Fibroblast of villous mesenchyme (primary cell): ENCODE measurements around the gene ARL6IP4. TPM values are rescaled to one million over a fixed set of nuclear protein-coding genes. Genes with fewer than 3 reads are reported as not detected.

ENCODE experiments used
- DNase-seq: peaks from one replicate; pipeline ENCODE4 v3.0.0-alpha.2; 2010; ENCODE audit warnings: low read depth
- H3K4me3 ChIP-seq: 2 replicates; pipeline ENCODE4 v1.5.1; 2011; ENCODE audit warnings: low read depth, mild to moderate bottlenecking, low read length
- small RNA-seq: library from RNA; depleted of rRNA; stranded (forward); fragments of <200 nt; gene quantifications from one replicate; pipeline ENCODE3, GENCODE V24; 2012
- total RNA-seq: library from RNA; depleted of rRNA; stranded (reverse); fragments of >200 nt; gene quantifications from 2 replicates; pipeline ENCODE4 v1.2.3, GENCODE V29; 2012
- TF ChIP-seq, protein P1 (sequence below): IDR thresholded peaks from 2 replicates; pipeline ENCODE4 v1.5.1; 2012; ENCODE audit warnings: low read depth, mild to moderate bottlenecking, low read length; ENCODE audit not compliant: insufficient read depth

ARL6IP4 gene
- total RNA-seq, 1 donor: 117 TPM

DNA sequence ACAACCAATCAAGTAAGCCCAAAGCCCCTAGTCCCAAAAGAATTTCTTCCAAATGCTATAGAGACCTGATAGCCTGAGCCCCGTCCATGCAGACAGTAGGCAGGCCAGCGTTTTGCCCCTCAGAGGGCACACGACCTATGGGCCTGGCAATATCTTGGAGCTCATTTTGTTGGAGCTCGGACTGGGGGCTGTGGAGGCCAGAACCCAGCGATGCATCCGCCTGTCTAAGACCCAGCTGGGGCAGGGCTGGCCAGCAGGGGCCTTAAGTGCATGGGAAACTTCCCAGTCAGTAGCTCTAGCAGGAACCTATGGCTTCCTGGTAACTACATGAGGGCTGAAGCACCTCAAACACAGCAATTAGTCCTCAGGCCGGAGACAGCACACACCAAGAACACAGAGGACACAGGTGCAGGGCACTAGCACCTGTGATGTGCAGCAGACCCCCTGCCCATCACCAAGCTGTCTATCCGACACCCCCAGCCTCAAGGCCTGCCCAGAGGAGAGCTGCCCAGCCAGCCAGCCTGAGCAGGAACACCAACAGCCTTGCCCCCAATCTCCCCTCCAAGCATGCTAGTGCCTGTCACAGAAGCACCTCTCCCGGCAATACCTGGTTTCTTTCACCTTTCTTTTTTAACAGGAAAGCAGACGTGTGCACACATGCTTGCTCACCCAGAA lies 50.8 kb downstream of the ARL6IP4 start:
- DNase-seq: no peak
- no peak overlapping the region for H3K4me3 ChIP-seq

More for the DNA sequence above, 50.8 kb downstream of the ARL6IP4 start:
- TF ChIP-seq, protein P1, sequence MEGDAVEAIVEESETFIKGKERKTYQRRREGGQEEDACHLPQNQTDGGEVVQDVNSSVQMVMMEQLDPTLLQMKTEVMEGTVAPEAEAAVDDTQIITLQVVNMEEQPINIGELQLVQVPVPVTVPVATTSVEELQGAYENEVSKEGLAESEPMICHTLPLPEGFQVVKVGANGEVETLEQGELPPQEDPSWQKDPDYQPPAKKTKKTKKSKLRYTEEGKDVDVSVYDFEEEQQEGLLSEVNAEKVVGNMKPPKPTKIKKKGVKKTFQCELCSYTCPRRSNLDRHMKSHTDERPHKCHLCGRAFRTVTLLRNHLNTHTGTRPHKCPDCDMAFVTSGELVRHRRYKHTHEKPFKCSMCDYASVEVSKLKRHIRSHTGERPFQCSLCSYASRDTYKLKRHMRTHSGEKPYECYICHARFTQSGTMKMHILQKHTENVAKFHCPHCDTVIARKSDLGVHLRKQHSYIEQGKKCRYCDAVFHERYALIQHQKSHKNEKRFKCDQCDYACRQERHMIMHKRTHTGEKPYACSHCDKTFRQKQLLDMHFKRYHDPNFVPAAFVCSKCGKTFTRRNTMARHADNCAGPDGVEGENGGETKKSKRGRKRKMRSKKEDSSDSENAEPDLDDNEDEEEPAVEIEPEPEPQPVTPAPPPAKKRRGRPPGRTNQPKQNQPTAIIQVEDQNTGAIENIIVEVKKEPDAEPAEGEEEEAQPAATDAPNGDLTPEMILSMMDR: no peak

Small RNA genes lying within 50 kb of the gene (small RNA-seq; reads per million reads assigned to genes)
- gene ARL6IP4 (not detected), gene MIR4304 (not detected)

Other genes starting within 250 kb of the ARL6IP4 start
- gene HCAR1, start 249.8 kb upstream of the ARL6IP4 start, total RNA-seq: 0.43 and 0.97 TPM in 2 replicates
- 40.3 and 46.6 TPM in 2 replicates for gene DENR, start 227.9 kb upstream of the ARL6IP4 start, total RNA-seq
- 0.32 and 0.86 TPM in 2 replicates for gene CCDC62, start 206.1 kb upstream of the ARL6IP4 start, total RNA-seq
- 11.2 and 11.9 TPM in 2 replicates for gene HIP1R, start 145.2 kb upstream of the ARL6IP4 start, total RNA-seq
- 21.2 and 26.4 TPM in 2 replicates for gene VPS37B, start 84.6 kb upstream of the ARL6IP4 start, total RNA-seq
- 12.1 and 12.9 TPM in 2 replicates for gene ABCB9, start 14.2 kb upstream of the ARL6IP4 start, total RNA-seq
- gene OGFOD2, start 5.4 kb upstream of the ARL6IP4 start, total RNA-seq: 7.3 and 11.9 TPM in 2 replicates
- gene PITPNM2, start 170.4 kb downstream of the ARL6IP4 start, total RNA-seq: 3.9 and 4.2 TPM in 2 replicates